HepG2 (cell line): ENCODE data around the gene MRPL37.

ENCODE experiments used
- CREB1 ChIP-seq, 2 experiments: fragments of 450-650 bp in 1 of 2; IDR thresholded peaks; 2 replicates each; pipeline ENCODE4 v1.6.1; 2016 to 2017; ENCODE audit warnings: control low read depth in 1 of 2, mild to moderate bottlenecking in 1 of 2, missing compliant biosample characterization in 1 of 2, missing genetic modification characterization in 1 of 2
- ELF4 ChIP-seq: sonication (generic); formaldehyde crosslinking; IDR thresholded peaks from 2 replicates; pipeline ENCODE4 v1.5.0; 2020; ENCODE audit warnings: missing genetic modification reagents, mild to moderate bottlenecking, moderate library complexity, borderline replicate concordance
- MEIS2 ChIP-seq: sonication (generic); formaldehyde crosslinking; IDR thresholded peaks from 2 replicates; pipeline ENCODE4 v1.9.0; 2021; ENCODE audit warnings: mild to moderate bottlenecking, missing genetic modification reagents
- POLR2AphosphoS5 ChIP-seq: IDR thresholded peaks from 2 replicates; pipeline ENCODE4 v1.6.1; 2012; ENCODE audit warnings: low read depth, low read length
- PTBP1 ChIP-seq: fragments of 200-400 bp; formaldehyde crosslinking; IDR thresholded peaks from 2 replicates; pipeline ENCODE4 v1.6.1; 2018; ENCODE audit warnings: low read length, low read depth; ENCODE audit not compliant: poor library complexity, severe bottlenecking
- RFX3 ChIP-seq: IDR thresholded peaks from 2 replicates; pipeline ENCODE4 v1.6.1; 2016; ENCODE audit warnings: missing biosample characterization, missing genetic modification reagents
- SMARCE1 ChIP-seq: fragments of 450-650 bp; IDR thresholded peaks from 2 replicates; pipeline ENCODE4 v1.6.1; 2017; ENCODE audit warnings: borderline replicate concordance
- ZNF232 ChIP-seq: sonication (generic); formaldehyde crosslinking; IDR thresholded peaks from 2 replicates; pipeline ENCODE4 v1.4.0; 2020; ENCODE audit warnings: missing genetic modification reagents, borderline replicate concordance
- TF ChIP-seq, protein P1 (sequence below): sonication (generic); formaldehyde crosslinking; IDR thresholded peaks from 2 replicates; pipeline ENCODE4 v1.8.0; 2022; ENCODE audit warnings: mild to moderate bottlenecking, missing genetic modification reagents, moderate library complexity
- TF ChIP-seq, protein P2 (sequence below): sonication (generic); formaldehyde crosslinking; IDR thresholded peaks from 2 replicates; pipeline ENCODE4 v1.4.0; 2020; ENCODE audit warnings: missing genetic modification reagents
- TF ChIP-seq, protein P3 (sequence below): sonication (generic); formaldehyde crosslinking; IDR thresholded peaks from 2 replicates; pipeline ENCODE4 v1.5.0; 2020; ENCODE audit warnings: mild to moderate bottlenecking, missing genetic modification reagents, moderate library complexity
- TF ChIP-seq, protein P4 (sequence below): sonication (generic); formaldehyde crosslinking; IDR thresholded peaks from 2 replicates; pipeline ENCODE4 v1.5.0; 2020; ENCODE audit warnings: missing genetic modification reagents
- TF ChIP-seq, protein P5 (sequence below): sonication (generic); formaldehyde crosslinking; IDR thresholded peaks from 2 replicates; pipeline ENCODE4 v1.4.0; 2020; ENCODE audit warnings: missing genetic modification reagents, borderline replicate concordance
- TF ChIP-seq, protein P6 (sequence below): sonication (generic); formaldehyde crosslinking; IDR thresholded peaks from 2 replicates; pipeline ENCODE4 v1.8.1; 2023; ENCODE audit warnings: missing genetic modification reagents, inconsistent platforms, borderline replicate concordance

DNA sequence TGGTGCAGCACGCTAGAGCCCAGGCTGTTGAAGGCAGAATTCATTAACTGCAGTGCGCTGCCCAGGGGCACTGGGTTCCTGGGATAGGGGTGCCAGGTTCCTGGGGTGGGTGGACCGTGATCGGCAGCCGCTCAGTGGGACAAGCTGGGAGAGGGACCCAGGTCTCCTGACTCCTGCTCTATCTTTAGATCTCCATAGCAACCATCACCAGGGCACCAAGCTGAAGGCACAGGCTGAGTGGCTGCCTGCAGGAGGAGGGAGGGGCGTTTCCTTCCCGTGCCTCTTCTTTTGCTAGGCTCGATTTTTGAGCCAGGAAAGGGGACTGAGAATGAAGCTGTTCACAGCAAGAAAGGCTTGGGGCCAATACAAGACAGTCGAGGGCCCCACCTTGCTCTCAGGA lies 26.3 kb upstream of the MRPL37 start:
- TF ChIP-seq, protein P1, sequence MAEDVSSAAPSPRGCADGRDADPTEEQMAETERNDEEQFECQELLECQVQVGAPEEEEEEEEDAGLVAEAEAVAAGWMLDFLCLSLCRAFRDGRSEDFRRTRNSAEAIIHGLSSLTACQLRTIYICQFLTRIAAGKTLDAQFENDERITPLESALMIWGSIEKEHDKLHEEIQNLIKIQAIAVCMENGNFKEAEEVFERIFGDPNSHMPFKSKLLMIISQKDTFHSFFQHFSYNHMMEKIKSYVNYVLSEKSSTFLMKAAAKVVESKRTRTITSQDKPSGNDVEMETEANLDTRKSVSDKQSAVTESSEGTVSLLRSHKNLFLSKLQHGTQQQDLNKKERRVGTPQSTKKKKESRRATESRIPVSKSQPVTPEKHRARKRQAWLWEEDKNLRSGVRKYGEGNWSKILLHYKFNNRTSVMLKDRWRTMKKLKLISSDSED (CRISPR knock-in tag) = no peak
- TF ChIP-seq, protein P2, sequence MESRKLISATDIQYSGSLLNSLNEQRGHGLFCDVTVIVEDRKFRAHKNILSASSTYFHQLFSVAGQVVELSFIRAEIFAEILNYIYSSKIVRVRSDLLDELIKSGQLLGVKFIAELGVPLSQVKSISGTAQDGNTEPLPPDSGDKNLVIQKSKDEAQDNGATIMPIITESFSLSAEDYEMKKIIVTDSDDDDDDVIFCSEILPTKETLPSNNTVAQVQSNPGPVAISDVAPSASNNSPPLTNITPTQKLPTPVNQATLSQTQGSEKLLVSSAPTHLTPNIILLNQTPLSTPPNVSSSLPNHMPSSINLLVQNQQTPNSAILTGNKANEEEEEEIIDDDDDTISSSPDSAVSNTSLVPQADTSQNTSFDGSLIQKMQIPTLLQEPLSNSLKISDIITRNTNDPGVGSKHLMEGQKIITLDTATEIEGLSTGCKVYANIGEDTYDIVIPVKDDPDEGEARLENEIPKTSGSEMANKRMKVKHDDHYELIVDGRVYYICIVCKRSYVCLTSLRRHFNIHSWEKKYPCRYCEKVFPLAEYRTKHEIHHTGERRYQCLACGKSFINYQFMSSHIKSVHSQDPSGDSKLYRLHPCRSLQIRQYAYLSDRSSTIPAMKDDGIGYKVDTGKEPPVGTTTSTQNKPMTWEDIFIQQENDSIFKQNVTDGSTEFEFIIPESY (CRISPR knock-in tag) = no peak
- TF ChIP-seq RFX3 = no peak
- TF ChIP-seq SMARCE1 = no peak
- TF ChIP-seq, protein P3, sequence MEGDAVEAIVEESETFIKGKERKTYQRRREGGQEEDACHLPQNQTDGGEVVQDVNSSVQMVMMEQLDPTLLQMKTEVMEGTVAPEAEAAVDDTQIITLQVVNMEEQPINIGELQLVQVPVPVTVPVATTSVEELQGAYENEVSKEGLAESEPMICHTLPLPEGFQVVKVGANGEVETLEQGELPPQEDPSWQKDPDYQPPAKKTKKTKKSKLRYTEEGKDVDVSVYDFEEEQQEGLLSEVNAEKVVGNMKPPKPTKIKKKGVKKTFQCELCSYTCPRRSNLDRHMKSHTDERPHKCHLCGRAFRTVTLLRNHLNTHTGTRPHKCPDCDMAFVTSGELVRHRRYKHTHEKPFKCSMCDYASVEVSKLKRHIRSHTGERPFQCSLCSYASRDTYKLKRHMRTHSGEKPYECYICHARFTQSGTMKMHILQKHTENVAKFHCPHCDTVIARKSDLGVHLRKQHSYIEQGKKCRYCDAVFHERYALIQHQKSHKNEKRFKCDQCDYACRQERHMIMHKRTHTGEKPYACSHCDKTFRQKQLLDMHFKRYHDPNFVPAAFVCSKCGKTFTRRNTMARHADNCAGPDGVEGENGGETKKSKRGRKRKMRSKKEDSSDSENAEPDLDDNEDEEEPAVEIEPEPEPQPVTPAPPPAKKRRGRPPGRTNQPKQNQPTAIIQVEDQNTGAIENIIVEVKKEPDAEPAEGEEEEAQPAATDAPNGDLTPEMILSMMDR = no peak
- TF ChIP-seq, protein P4, sequence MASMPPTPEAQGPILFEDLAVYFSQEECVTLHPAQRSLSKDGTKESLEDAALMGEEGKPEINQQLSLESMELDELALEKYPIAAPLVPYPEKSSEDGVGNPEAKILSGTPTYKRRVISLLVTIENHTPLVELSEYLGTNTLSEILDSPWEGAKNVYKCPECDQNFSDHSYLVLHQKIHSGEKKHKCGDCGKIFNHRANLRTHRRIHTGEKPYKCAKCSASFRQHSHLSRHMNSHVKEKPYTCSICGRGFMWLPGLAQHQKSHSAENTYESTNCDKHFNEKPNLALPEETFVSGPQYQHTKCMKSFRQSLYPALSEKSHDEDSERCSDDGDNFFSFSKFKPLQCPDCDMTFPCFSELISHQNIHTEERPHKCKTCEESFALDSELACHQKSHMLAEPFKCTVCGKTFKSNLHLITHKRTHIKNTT (CRISPR knock-in tag) = no peak
- TF ChIP-seq, protein P5, sequence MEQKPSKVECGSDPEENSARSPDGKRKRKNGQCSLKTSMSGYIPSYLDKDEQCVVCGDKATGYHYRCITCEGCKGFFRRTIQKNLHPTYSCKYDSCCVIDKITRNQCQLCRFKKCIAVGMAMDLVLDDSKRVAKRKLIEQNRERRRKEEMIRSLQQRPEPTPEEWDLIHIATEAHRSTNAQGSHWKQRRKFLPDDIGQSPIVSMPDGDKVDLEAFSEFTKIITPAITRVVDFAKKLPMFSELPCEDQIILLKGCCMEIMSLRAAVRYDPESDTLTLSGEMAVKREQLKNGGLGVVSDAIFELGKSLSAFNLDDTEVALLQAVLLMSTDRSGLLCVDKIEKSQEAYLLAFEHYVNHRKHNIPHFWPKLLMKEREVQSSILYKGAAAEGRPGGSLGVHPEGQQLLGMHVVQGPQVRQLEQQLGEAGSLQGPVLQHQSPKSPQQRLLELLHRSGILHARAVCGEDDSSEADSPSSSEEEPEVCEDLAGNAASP = no peak
- no peak for TF ChIP-seq POLR2AphosphoS5
- TF ChIP-seq ELF4 (CRISPR knock-in tag) = no peak
- TF ChIP-seq, protein P6, sequence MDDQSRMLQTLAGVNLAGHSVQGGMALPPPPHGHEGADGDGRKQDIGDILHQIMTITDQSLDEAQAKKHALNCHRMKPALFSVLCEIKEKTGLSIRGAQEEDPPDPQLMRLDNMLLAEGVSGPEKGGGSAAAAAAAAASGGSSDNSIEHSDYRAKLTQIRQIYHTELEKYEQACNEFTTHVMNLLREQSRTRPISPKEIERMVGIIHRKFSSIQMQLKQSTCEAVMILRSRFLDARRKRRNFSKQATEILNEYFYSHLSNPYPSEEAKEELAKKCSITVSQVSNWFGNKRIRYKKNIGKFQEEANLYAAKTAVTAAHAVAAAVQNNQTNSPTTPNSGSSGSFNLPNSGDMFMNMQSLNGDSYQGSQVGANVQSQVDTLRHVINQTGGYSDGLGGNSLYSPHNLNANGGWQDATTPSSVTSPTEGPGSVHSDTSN (CRISPR knock-in tag) = no peak
- TF ChIP-seq CREB1 (IDR thresholded peaks at IDR 0.05) = no peak
- TF ChIP-seq CREB1 (CRISPR knock-in tag; IDR thresholded peaks at IDR 0.05) = no peak
- no peak for TF ChIP-seq ZNF232 (CRISPR knock-in tag)
- no peak for TF ChIP-seq PTBP1
- no peak for TF ChIP-seq MEIS2 (CRISPR knock-in tag)
